NCI-H526 (cell line): ENCODE measurements around the gene PHKG2.

Source experiments
- DNase-seq, 2 experiments: peaks; one replicate each; lab custom pipeline; 2025; lab: John Stamatoyannopoulos, UW

Gene PHKG2

DNA sequence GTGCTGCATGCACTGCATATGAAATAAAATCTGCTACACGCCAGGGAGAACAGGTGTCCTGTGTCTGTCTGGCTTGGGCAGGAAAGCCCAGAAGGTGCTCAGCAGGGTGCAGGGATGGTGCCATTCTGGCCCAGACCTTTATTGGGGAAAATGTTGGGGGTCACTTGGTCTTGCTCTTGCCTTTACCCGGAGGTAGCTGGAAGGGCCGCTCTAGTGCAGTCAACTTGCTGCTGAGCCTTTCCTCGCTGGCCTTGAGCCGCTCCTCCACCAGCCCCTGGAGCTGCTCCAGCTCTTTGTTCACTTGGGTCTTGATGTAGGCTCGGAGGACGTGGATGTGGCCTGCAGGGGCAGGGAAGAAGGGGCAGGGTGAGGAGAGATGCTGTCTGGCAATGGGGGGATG is 9.1 kb downstream of the PHKG2 start:
- DNase-seq: no peak

DNA sequence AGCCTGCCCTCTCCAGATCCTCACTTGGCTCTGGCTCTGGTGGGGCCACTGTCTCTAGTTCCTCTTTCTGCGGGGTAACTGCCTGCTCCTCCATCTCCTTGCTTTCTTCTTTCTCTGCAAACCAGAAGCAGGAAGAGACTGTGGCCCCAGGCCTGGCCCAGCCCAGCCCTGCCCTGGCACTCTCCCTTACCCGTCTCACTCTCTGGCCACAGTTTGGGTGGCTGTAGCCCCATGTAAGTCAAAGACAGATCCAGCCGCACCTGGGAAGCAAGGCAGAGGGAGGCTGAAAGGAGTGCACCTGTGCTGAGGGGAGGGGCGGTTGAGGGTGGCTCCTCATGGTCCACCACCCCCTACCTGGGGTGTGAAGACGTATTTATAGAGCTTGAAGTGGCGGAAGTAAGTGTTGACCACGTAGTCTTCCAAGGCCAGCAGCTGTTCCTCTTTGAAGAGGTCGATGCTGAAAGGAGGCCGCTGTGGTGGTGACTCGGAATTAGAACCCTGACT is 10.8 kb downstream of the PHKG2 start:
- no peak for DNase-seq

DNA sequence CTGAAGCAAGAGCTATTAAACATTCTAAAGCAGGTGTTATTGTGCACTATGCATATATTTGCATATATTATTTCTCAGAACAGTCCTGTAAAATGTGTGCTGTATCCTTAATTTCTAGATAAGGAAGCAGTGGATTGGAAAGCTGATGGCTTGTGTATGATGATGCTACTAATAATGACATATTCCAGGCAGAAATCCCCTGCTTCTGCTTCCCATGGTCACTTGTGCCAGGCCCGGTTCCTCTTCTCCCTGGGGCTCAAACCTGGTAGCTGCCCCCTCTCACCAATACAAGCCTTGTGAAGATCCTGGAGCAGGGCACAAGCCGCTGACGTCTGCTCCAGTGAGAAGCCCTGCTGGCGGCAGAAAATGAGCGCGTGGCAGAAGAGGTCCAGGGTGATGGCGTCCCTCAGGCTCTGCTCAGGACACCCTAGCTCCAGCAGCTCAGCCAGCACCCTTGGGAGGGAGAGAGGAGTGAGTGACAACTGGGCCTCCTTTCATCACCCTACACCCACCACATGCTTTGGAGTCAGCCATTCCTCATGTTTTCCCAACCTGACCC is 11.9 kb downstream of the PHKG2 start:
- no peak for DNase-seq

DNA sequence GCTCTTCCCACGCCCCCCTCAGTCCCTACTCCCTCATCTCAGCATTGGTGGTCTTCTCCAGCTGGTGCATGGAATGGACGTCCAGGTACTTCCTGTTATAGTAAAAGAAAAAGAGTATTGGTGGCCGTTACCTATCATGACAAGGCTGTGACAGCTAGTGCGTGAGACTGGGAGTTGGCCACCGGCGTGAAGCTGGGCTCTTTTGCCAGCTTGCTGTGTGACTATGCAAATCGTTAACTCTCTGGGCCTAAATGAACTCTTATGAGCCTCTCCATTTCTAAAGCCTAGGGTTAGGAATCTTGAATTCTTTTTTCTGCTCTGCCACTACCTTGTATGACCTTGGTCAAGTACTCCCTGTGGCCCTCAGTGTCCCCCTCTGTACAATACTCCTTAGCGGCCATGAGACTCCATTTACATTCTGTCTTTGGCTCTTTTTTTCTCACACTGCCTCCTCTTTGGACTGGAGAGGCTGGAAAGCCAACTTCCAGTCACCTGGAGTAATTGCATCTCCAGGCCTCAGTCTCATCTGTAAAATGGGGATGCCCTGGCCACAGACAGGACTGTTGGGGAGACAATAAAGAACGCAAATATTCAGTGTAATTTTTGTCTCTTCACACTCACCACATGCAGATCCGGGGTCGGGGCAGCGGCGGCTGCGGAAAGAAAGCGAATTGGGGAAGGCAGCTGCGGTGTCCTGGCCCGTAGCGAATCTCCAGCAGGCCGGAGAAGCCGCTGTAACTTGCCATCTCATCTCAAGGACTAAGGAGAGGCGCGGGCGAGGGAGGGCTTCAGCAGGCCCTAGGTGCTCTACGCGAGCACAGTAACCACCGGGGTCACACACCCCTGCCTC is 12.6 kb downstream of the PHKG2 start:
- peak in 1 of 2 experiments; percentile 53 for DNase-seq

DNA sequence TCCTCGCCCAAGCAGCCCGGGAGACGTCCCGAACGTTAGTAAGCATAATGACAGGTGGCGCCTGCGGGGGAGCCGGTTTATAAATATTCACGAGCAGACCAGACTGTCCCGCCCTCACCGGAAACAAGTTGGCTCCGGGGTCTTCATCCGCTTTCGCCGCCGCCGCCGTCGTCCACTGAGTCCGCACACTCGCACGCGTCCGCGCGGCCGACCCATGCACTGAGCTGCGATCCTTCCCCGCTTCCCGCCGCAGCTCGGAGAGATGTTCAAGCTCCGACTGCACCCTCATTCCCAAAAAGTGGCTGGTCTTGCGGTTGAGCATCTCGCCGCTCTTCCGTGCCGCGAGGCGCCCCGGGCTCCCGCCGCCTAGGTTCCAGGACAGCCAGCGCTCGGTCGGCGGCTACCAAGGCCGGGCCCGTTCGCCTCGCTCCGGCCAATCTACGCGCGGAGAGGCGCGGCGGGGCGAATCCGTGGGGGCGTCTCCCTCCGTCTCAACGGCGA is 13.3 kb downstream of the PHKG2 start:
- peak; percentile 18 to 67 for DNase-seq

DNA sequence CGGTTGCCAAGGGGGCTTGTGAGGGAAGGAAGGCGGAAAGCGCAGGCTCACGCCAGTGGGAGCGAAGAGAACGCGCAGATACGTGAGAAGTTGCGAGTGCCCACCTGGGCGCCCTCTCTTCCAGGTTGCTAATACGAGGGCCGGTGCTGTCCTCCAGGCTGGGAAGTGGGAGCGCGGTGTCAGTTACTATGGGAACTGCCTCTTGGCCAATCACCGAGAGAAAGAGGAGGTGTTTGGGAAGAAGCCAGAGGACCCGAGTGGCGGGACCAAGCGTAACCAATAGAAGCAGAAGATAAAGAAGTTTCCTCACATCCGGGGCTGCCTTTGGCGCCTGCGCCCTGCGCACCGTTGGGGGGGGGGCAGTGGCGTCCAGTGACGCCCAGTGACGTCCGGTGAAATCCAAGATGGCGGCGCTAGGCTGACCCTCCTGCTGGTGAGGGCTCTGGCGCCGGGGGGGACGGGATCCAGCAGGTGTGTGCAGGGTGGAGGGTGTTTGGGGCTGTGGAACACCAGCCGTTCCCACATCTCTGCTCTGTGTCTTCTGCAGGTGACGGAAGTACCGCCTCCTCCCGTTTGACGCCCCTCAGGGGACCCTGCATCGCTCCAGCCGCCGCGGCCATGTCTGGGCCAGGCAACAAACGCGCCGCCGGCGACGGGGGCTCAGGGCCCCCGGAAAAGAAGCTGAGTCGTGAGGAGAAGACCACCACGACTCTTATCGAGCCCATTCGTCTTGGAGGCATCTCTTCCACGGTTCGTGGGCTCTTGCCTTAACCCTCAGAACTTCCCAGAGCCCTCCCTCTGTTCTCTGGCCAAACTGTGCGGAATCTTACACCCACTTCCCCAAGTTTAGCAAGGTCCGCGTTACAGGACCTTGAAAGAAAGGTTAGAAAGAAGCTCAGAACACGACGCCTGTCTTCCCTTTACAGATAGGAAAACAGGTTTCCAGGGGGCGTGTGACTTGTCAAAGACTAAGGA is 14.0 kb downstream of the PHKG2 start, which contains the start of the genes CFAP119 and RNF40:
Gene CFAP119, minus strand, starts transcription at position 135 of the 975 bp plus-strand sequence. CDS start 314 bp downstream, outside the sequence.
Gene RNF40, plus strand, starts transcription at position 395 of the 975 bp plus-strand sequence. Its CDS starts 224 bp downstream, at position 619.
- peak; percentile 97 for DNase-seq

DNA sequence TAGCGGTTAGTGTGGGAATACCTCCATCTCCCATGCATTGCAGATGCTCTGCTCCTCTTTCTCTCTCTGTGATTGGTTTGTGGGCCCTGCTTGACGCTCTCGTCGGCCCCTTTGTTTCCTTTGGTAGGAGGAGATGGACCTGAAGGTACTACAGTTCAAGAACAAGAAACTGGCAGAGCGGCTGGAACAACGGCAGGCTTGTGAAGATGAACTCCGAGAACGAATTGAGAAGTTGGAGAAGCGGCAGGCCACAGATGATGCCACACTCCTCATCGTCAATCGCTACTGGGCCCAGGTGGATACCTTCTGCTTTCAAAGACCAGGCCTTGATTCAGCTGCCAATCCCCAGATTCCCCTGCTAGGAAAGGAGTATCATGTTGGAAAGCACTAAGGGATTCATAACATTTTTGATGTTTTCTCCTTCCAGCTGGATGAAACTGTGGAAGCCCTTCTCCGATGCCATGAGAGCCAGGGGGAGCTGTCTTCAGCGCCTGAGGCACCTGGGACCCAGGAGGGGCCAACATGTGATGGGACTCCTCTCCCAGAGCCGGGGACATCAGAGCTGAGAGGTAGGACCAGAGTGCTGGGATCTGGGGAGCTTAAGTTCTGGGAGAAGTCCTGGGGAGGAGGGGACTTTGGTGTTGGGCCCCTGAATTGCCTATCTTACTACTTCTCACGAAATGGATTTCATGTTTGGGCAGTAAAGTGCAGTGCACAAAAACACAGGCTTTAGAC is 14.9 kb downstream of the PHKG2 start:
- DNase-seq: no peak

DNA sequence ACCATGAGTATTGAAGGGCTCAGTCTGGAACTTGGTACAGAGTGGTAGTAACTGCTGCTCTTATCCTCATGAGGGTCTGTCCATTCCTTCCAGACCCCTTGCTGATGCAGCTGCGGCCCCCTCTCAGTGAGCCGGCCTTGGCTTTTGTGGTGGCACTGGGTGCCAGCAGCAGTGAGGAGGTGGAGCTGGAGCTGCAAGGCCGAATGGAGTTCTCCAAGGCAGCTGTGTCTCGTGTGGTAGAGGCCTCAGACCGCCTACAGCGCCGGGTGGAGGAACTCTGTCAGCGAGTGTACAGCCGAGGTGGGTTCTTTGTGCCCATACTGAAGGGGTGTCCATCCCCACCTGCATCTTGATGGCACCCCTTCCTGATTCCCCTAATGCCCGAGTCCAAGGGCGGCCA is 15.9 kb downstream of the PHKG2 start:
- no peak for DNase-seq

DNA sequence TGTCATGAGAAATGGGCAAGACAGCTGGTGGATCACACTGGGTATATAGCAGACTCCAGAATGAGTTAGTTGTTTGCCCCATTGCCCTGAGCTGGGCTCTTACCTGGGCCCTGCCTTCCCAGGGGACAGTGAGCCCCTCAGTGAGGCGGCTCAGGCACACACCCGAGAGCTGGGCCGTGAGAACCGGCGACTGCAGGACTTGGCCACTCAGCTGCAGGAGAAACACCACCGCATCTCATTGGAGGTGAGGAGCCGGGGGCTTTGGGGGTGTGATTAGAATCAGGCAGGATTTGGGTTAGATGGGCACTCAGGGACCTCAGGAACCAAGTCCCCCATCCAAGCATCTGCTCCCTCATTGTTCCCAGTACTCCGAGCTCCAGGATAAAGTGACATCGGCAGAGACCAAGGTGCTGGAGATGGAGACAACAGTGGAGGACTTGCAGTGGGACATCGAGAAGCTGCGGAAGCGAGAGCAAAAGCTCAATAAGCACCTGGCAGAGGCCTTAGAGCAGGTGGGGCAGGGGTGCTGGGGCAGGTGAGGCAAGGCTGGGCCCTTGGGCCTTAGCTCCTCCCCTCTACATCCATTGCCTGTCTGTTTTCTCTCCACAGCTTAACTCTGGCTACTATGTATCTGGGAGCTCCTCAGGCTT is 16.7 kb downstream of the PHKG2 start:
- no peak for DNase-seq

DNA sequence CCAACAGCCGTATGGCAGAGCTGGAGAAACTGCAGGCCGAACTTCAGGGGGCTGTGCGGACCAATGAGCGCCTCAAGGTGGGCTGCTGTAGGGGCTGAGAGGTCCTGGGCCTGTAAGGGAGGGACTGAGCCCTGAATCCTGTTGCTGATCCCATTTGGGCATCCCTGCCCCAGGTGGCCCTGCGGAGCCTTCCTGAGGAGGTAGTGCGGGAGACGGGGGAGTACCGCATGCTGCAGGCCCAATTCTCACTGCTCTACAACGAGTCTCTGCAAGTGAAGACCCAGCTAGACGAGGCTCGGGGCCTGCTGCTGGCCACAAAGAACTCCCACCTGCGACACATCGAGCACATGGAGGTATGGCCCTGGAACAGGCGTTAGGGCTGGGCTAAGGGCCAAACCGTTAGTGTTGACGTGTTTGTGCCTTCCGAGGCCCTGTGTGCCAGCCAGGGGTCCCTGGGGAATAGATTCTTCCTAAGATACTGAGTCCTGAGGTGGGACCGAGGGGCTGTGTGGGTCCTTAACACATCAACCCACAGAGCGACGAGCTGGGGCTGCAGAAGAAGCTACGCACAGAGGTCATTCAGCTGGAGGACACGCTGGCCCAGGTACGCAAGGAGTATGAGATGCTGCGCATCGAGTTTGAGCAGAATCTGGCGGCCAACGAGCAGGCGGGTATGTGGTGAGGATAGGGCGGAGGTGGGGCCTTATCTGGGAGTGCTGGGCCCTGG is 18.1 kb downstream of the PHKG2 start:
- DNase-seq: no peak

DNA sequence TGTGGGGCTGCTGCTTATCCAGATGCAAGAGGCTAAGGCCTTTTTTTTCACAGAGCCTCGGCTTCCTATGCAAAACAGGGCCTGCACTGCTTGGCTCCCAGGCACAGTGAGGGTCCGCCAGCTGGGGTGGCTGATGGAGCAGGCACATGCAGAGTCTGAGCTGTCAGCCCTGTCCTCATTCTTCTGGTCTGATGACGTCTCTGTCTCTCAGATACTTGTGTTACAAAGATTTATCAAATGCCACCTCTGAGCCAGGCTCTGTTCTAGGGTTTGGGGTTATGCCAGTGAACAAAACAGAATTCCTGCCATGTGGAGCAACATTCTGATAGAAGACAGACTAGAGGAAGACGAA is 18.7 kb downstream of the PHKG2 start:
- DNase-seq: no peak

DNA sequence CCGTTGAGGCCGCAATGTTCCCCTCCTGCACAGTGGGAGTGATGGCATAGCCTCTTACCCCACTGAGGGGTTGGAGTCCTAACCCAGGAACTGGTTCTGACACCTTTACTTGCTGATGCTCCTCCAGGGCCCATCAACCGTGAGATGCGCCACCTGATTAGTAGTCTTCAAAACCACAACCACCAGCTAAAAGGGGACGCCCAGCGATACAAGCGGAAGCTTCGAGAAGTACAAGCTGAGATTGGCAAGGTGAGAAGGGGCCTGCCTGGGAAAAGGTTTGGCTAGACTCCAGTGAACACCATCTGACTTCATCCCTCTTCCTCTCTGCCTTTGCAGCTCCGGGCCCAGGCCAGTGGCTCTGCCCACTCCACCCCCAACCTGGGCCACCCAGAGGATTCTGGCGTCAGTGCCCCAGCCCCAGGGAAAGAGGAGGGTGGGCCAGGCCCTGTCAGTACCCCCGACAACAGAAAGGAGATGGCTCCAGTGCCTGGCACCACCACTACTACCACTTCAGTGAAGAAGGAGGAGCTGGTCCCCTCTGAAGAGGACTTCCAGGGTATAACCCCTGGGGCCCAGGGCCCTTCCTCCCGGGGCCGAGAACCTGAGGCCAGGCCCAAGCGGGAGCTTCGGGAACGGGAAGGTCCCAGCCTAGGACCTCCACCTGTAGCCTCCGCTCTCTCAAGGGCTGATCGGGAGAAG is 19.7 kb downstream of the PHKG2 start:
- no peak for DNase-seq

DNA sequence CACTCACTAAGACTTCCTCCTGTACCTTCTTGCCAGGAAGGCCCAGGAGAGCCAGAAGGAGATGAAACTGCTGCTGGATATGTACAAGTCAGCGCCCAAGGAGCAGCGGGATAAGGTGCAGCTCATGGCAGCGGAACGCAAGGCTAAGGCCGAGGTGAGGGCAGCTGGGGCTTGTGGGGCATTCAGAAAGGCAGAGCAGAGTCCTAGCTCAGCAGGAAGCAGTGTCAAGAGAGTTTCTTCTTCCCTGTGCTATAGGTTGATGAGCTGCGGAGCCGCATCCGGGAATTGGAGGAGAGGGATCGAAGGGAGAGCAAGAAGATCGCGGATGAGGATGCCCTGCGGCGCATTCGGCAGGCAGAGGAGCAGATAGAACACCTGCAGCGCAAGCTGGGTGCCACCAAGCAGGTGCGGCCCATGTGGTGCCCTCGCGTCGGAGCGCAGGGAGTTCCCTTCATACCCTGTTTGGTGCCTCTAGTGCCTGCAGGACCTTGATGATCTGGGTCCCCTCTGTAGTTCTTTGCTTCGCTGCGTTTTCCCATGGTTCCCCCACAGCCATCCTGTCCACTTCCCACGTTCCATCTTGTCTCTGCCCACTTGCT is 20.5 kb downstream of the PHKG2 start:
- DNase-seq: no peak

DNA sequence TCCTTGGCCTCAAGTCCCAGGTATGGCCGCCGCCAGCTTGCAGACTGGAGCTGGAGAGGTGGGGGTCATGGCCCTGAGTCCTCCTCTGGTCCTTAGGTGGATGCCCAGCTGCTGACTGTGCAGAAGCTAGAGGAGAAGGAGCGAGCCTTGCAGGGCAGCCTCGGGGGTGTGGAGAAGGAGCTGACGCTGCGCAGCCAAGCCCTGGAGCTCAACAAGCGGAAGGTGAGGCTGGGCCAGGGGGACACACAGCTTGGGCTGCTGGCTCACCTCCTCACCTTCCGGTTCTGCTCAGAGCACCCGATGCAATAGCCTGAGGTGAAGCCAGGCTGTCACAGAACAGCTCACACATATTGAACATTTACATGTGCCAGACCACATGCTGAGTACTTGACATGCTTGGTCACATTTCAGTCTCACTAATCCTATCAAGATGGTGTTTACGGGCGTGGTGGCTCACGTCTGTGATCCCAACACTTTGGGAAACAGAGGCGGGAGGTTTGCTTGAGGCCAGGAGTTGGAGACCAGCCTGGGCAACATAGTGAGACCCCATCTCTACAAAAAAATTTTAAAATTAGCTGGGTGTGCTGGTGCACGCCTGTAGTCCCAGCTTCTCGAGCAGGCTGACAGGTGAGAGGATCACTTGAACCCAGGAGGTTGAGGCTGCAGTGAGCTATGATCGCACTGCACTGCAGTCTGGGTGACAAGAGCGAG is 21.3 kb downstream of the PHKG2 start:
- no peak for DNase-seq

DNA sequence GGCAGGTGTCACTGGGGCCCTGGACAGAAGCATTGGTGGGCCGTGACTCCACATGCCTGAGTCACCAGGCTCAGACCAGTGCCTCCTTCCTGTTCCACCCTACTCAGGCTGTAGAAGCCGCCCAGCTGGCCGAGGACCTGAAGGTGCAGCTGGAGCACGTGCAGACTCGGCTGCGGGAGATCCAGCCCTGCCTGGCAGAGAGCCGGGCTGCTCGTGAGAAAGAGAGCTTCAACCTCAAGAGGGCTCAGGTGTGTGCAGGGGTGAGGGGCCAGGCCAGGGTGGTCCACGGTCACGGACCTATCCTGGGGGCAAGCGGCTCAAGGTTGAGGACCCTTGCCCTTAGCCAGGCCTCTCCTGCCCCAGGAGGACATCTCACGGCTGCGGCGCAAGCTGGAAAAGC is 23.5 kb downstream of the PHKG2 start:
- DNase-seq: no peak

DNA sequence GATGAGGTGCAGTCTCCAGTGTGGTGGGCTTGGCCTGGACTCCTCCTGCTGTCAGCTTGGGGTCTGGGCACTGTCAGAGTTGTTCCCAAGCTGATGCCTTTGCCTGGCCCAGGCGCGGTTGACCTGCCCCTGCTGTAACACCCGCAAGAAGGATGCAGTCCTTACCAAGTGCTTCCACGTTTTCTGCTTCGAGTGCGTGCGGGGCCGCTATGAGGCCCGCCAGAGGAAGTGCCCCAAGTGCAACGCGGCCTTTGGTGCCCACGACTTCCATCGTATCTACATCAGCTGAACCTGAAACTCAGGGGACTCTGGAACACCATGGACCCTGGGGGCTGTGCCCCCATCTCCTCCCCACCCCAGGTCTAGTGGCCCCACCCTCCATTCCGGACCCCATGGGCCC is 25.6 kb downstream of the PHKG2 start:
- DNase-seq: no peak

DNA sequence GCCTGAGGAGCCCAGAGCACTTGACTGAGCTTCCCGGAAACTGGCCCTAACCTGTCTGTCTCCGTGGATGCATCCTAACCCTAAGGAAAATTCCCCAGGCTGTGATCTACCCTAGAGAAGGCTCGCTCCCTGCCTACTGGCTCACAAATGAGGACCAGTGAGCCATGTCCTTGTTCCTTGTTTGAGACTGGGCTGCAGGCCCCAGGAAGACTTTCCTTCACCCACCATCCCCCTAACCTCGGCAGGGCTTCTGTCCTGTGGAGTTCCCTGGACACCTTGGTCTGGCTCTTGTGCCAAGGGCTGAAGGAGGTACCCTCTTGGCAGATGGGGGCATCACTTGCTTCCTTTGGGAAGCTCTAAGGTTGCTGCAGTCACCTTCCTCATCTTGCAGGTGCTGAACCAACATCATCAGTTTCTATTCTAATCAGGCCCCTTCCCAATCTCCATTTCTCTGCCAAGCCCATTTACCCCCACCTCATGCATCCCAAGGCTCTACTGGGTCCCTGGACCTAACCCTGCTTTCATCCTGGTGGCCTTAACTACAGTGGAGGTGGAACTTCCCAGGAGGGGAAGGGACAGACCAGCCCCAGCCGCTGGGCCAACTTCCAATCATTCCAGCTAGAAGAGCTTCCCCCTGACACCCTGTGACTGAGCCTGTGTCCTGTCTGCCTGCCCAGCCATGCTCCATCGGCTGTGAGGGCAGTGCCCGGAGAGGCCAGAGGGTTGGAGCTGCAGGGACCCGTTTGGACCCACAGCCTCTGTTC is 26.3 kb downstream of the PHKG2 start:
- DNase-seq: no peak

DNA sequence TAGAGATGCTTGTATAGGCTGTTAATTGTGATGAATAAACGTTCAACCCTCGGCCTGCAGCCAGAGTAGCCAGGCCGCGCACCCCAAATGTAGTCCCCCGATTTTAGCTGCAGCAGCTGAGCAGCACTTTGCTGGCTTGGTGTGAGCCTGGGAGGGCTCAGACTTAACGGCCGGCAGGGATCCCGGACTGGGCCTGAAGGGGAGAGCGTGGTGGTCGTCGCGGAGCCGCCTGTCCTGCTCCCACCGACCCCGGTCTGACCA is 26.8 kb downstream of the PHKG2 start:
- DNase-seq: no peak
